Activated T-cell treated with anti-CD3 and anti-CD28 coated beads for 4 hours (primary cell): ENCODE data around the gene ALX3.

Experiments used
- DNase-seq: peaks from one replicate; pipeline ENCODE4 v3.0.0-alpha.2; 2020

ALX3 gene

GRCh38 chr1:110070671-110071242, at the start of gene ALX3:
TSS of gene ALX3 (minus strand) at chr1:110070672. CDS start at chr1:110070612, 60 bp downstream.
- DNase-seq, result no peak

GRCh38 chr1:110119843-110120242, 49.4 kb upstream of the ALX3 start:
- DNase-seq, result no peak

GRCh38 chr1:110118636-110119396, 48.3 kb upstream of the ALX3 start:
- no peak for DNase-seq

GRCh38 chr1:110114784-110115183, 44.3 kb upstream of the ALX3 start:
- no peak for DNase-seq

GRCh38 chr1:110114173-110114572, 43.7 kb upstream of the ALX3 start:
- no peak for DNase-seq

- DNase-seq, result no peak
Measured at GRCh38 chr1:110113551-110113950, 43.1 kb upstream of the ALX3 start.

- DNase-seq, result no peak
Measured at GRCh38 chr1:110112656-110113055, 42.2 kb upstream of the ALX3 start.

- DNase-seq, result no peak
Measured at GRCh38 chr1:110112143-110112542, 41.7 kb upstream of the ALX3 start, which contains the start of gene UBL4B. TSS of gene UBL4B (plus strand) at chr1:110112443. CDS start at chr1:110112535, 92 bp downstream.

- DNase-seq, result no peak
Measured at GRCh38 chr1:110111081-110111480, 40.6 kb upstream of the ALX3 start.

- DNase-seq, result no peak
Measured at GRCh38 chr1:110107867-110108469, 37.5 kb upstream of the ALX3 start.

- peak; percentile 27 for DNase-seq
Measured at GRCh38 chr1:110106013-110106941, 35.8 kb upstream of the ALX3 start.

- no peak for DNase-seq
Measured at GRCh38 chr1:110102081-110102480, 31.6 kb upstream of the ALX3 start.

- no peak for DNase-seq
Measured at GRCh38 chr1:110100335-110100734, 29.9 kb upstream of the ALX3 start.

- DNase-seq, result no peak
Measured at GRCh38 chr1:110098222-110099026, 28.0 kb upstream of the ALX3 start.

GRCh38 chr1:110097507-110098221, 27.2 kb upstream of the ALX3 start:
- DNase-seq, result no peak

GRCh38 chr1:110094931-110095654, 24.6 kb upstream of the ALX3 start:
- no peak for DNase-seq

- no peak for DNase-seq
Measured at GRCh38 chr1:110092991-110093390, 22.5 kb upstream of the ALX3 start.

- DNase-seq, result no peak
Measured at GRCh38 chr1:110091791-110092190, 21.3 kb upstream of the ALX3 start.

- no peak for DNase-seq
Measured at GRCh38 chr1:110091381-110091780, 20.9 kb upstream of the ALX3 start.

- DNase-seq, result no peak
Measured at GRCh38 chr1:110089561-110090275, 19.2 kb upstream of the ALX3 start.
